ENCODE measurements around the gene IFT20.

DNA sequence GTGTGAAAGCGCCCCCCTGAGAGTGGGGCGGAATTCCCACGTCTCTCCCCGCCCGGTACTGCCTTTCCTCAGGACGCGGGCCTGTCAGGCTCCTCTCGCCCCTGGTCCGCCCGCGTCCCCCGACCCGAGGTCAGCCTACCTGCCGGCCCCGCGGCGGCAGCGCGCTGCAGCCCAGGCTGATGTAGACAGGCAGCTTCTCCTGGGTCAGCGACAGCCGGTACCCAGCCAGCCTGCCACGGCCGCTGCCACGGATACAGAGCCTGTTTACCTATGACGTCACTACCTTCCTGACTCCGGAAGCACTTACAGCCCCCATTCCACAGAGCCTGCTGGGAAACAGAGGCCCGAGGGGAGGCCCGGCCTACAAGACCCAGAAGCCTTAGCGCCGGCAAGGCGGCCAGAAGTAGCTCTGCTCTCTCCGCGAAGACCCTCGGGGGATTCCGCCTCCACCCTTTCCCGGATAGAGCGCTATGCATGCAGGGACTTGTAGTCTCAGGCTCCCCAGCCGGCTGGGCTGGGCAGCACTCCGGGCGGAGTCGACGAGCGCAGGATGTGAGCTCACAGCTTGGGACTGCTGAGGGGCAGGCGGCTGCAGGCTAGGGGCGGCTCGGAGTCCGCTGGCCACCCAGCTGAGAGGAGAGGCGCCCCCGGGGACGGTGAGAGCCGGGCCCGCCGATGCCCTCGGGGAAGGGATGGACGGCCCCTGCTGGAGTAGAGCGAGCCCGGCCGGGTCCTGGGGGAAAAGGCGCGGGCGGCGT lies at the start of gene IFT20, which contains the start of gene TNFAIP1:
- TF ChIP-seq, protein P1, sequence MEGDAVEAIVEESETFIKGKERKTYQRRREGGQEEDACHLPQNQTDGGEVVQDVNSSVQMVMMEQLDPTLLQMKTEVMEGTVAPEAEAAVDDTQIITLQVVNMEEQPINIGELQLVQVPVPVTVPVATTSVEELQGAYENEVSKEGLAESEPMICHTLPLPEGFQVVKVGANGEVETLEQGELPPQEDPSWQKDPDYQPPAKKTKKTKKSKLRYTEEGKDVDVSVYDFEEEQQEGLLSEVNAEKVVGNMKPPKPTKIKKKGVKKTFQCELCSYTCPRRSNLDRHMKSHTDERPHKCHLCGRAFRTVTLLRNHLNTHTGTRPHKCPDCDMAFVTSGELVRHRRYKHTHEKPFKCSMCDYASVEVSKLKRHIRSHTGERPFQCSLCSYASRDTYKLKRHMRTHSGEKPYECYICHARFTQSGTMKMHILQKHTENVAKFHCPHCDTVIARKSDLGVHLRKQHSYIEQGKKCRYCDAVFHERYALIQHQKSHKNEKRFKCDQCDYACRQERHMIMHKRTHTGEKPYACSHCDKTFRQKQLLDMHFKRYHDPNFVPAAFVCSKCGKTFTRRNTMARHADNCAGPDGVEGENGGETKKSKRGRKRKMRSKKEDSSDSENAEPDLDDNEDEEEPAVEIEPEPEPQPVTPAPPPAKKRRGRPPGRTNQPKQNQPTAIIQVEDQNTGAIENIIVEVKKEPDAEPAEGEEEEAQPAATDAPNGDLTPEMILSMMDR (IDR thresholded peaks at IDR 0.05; ENCODE audit: low read depth, low read length), result no peak
- TF ChIP-seq EZH2phosphoT487 (IDR thresholded peaks at IDR 0.05; ENCODE audit: low read depth), result no peak
